Pons (tissue), 1 donor: ENCODE data around the gene SLMAP.
A peak's percentile ranks its signal among the peaks of the same experiment; 100 is the strongest.

Experiments used
- DNase-seq: peaks from one replicate; pipeline ENCODE4 v3.0.0-alpha.2; 2016; ENCODE audit warnings: low spot score

Gene SLMAP

GRCh38 chr3:57890874-57891273 is 134.8 kb downstream of the SLMAP start:
- DNase-seq: no peak

- DNase-seq: no peak
These were observed 136.3 kb downstream of the SLMAP start for GRCh38 chr3:57892423-57892822.

GRCh38 chr3:57893156-57893555 is 137.0 kb downstream of the SLMAP start:
- DNase-seq: no peak

- no peak for DNase-seq
These were observed 137.6 kb downstream of the SLMAP start for GRCh38 chr3:57893668-57894067.

GRCh38 chr3:57896031-57896430 is 139.9 kb downstream of the SLMAP start:
- DNase-seq: peak; percentile 68

GRCh38 chr3:57896691-57897090 is 140.6 kb downstream of the SLMAP start:
- no peak for DNase-seq

GRCh38 chr3:57900786-57901185 is 144.7 kb downstream of the SLMAP start:
- DNase-seq: no peak

- no peak for DNase-seq
These were observed 147.2 kb downstream of the SLMAP start for GRCh38 chr3:57903124-57903890.

GRCh38 chr3:57910990-57911389 is 154.9 kb downstream of the SLMAP start:
- no peak for DNase-seq

GRCh38 chr3:57911593-57911992 is 155.5 kb downstream of the SLMAP start:
- DNase-seq: no peak

GRCh38 chr3:57917601-57918000 is 161.5 kb downstream of the SLMAP start:
- no peak for DNase-seq

GRCh38 chr3:57918123-57918837 is 162.2 kb downstream of the SLMAP start:
- no peak for DNase-seq

- no peak for DNase-seq
These were observed 163.9 kb downstream of the SLMAP start for GRCh38 chr3:57919987-57920386.

GRCh38 chr3:57923101-57923500 is 167.0 kb downstream of the SLMAP start:
- DNase-seq: no peak

GRCh38 chr3:57923752-57924151 is 167.6 kb downstream of the SLMAP start:
- DNase-seq: no peak

- DNase-seq: no peak
These were observed 171.1 kb downstream of the SLMAP start for GRCh38 chr3:57927166-57927565.

GRCh38 chr3:57927916-57928315 is 171.8 kb downstream of the SLMAP start:
- no peak for DNase-seq

- DNase-seq: no peak
These were observed 172.4 kb downstream of the SLMAP start for GRCh38 chr3:57928511-57928910.

- no peak for DNase-seq
These were observed 173.9 kb downstream of the SLMAP start for GRCh38 chr3:57929988-57930387.

GRCh38 chr3:57933602-57934001 is 177.5 kb downstream of the SLMAP start:
- DNase-seq: no peak

GRCh38 chr3:57934373-57934772 is 178.3 kb downstream of the SLMAP start:
- DNase-seq: no peak

GRCh38 chr3:57935539-57935938 is 179.4 kb downstream of the SLMAP start:
- DNase-seq: no peak

- DNase-seq: no peak
These were observed 181.0 kb downstream of the SLMAP start for GRCh38 chr3:57937092-57937491.

- DNase-seq: no peak
These were observed 183.7 kb downstream of the SLMAP start for GRCh38 chr3:57939775-57940174.
